ENCODE results near the gene GDI1. TPM values are rescaled to one million over a fixed set of nuclear protein-coding genes. Genes with fewer than 3 reads are reported as not detected.

Gene GDI1
- total RNA-seq, 1 experiment from 2014 or later, result 116 TPM

- intact Hi-C loops (cut with micrococcal nuclease; ENCODE audit: unreplicated experiment), result no loop called here
- H3K79me2 ChIP-seq (ENCODE audit: low read depth), result peaks cover 19% of the 10 kb centered on the region
- H3K27me3 ChIP-seq (ENCODE audit: insufficient read depth, low read depth), result no peaks in the 10 kb centered on the region
- H3K27ac ChIP-seq, result no peak overlapping the region
- BruUV-seq (replicated peaks), result no TSS peak
- no peak overlapping the region for H3K4me3 ChIP-seq
- TF ChIP-seq CTCF (conservative IDR thresholded peaks at IDR 0.05) (no peak), EZH2 (IDR thresholded peaks at IDR 0.05; ENCODE audit: low read depth) (no peak)
- H2AFZ ChIP-seq, result no peak overlapping the region
- H3K4me1 ChIP-seq (replicated peaks; ENCODE audit: insufficient read depth), result peaks cover 6% of the 10 kb centered on the region
- H3K36me3 ChIP-seq (ENCODE audit: low read depth), result no peaks in the 10 kb centered on the region
- DNase-seq, result no peak
- H4K20me1 ChIP-seq (ENCODE audit: insufficient read depth), result no peaks in the 10 kb centered on the region
- no peak overlapping the region for H3K4me2 ChIP-seq
- H3K9me3 ChIP-seq (ENCODE audit: insufficient read depth, low read depth), result no peaks in the 10 kb centered on the region
- no peaks in the 10 kb centered on the region for H3K9me2 ChIP-seq (ENCODE audit: insufficient read depth)
- ChIA-PET POLR2A (ENCODE audit: unreplicated experiment) (no interaction called here), CTCF (no interaction called here)
- no peaks in the 10 kb centered on the region; the same call in 1 of the 2 replicates for H3F3A ChIP-seq (ENCODE audit: insufficient read depth, low read depth)
These were observed 4.7 kb upstream of the GDI1 start for GRCh38 chrX:154432210-154432609.

GRCh38 chrX:154433605-154434004 is 3.3 kb upstream of the GDI1 start:
- Histone ChIP-seq H3K9me2 (ENCODE audit: insufficient read depth) (no peaks in the 10 kb centered on the region), H3K36me3 (ENCODE audit: low read depth) (no peaks in the 10 kb centered on the region), H3K27ac (no peak overlapping the region), H3F3A (ENCODE audit: insufficient read depth, low read depth) (no peaks in the 10 kb centered on the region; the same call in 1 of the 2 replicates), H3K79me2 (ENCODE audit: low read depth) (peaks cover 30% of the 10 kb centered on the region), H2AFZ (no peak overlapping the region), H4K20me1 (ENCODE audit: insufficient read depth) (no peaks in the 10 kb centered on the region), H3K9me3 (ENCODE audit: insufficient read depth, low read depth) (no peaks in the 10 kb centered on the region), H3K4me2 (no peak overlapping the region), H3K4me1 (replicated peaks; ENCODE audit: insufficient read depth) (peaks cover 13% of the 10 kb centered on the region), H3K4me3 (no peak overlapping the region), H3K27me3 (ENCODE audit: insufficient read depth, low read depth) (no peaks in the 10 kb centered on the region)
- TF ChIP-seq CTCF (conservative IDR thresholded peaks at IDR 0.05), result no peak
- TF ChIP-seq EZH2 (IDR thresholded peaks at IDR 0.05; ENCODE audit: low read depth), result no peak
- no TSS peak for BruUV-seq (replicated peaks)
- intact Hi-C loops (cut with micrococcal nuclease; ENCODE audit: unreplicated experiment), result no loop called here
- DNase-seq, result no peak
- ChIA-PET CTCF (no interaction called here), POLR2A (ENCODE audit: unreplicated experiment) (no interaction called here)

- no peaks in the 10 kb centered on the region; the same call in 1 of the 2 replicates for H3F3A ChIP-seq (ENCODE audit: insufficient read depth, low read depth)
- no peak for DNase-seq
- no peak overlapping the region for H2AFZ ChIP-seq
- intact Hi-C loops (cut with micrococcal nuclease; ENCODE audit: unreplicated experiment), result no loop called here
- ChIA-PET CTCF (no interaction called here), POLR2A (ENCODE audit: unreplicated experiment) (interaction anchor here (0.5 kb wide), 1 partner anchor 1798 kb away, joined by 3 read pairs; no protein-coding TSS in a partner anchor)
- H3K4me1 ChIP-seq (replicated peaks; ENCODE audit: insufficient read depth), result peaks cover 10% of the 10 kb centered on the region
- H3K79me2 ChIP-seq (ENCODE audit: low read depth), result peaks cover 24% of the 10 kb centered on the region
- H3K36me3 ChIP-seq (ENCODE audit: low read depth), result no peaks in the 10 kb centered on the region
- H3K9me3 ChIP-seq (ENCODE audit: insufficient read depth, low read depth), result no peaks in the 10 kb centered on the region
- H3K4me2 ChIP-seq, result no peak overlapping the region
- H3K27me3 ChIP-seq (ENCODE audit: insufficient read depth, low read depth), result no peaks in the 10 kb centered on the region
- H4K20me1 ChIP-seq (ENCODE audit: insufficient read depth), result no peaks in the 10 kb centered on the region
- no TSS peak for BruUV-seq (replicated peaks)
- H3K4me3 ChIP-seq, result no peak overlapping the region
- no peak overlapping the region for H3K27ac ChIP-seq
- TF ChIP-seq CTCF (conservative IDR thresholded peaks at IDR 0.05) (no peak), EZH2 (IDR thresholded peaks at IDR 0.05; ENCODE audit: low read depth) (no peak)
- no peaks in the 10 kb centered on the region for H3K9me2 ChIP-seq (ENCODE audit: insufficient read depth)
These were observed 2.4 kb upstream of the GDI1 start for GRCh38 chrX:154434394-154435168.

Data from PC-9 (cell line).